ENCODE data around the gene C11orf71.
A peak's percentile ranks its signal among the peaks of the same experiment; 100 is the strongest.

Gene C11orf71

DNA sequence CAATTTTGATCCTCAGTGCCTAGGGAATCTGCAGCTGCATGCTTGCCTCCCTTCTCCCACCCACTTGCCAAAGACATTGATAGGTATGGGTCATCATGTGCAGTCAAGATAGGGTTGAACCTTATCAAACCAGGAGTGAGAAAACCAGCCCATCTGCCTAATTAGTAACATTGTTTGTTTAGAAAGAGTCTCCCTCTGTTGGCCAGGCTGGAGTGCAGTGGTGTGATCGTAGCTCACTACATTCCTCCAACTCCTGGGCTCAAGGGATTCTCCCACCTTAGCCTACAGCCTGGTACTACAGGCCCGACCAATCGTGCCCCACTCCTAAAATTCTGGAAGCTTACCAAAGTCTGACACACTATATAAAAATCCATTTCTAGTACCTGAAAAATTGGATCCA, 4.6 kb downstream of the C11orf71 start:
- Histone ChIP-seq H3F3A (ENCODE audit: insufficient read depth, low read length) (peaks cover 6% of the 10 kb centered on the region), H3K36me3 (replicated peaks; ENCODE audit: insufficient read depth, low read length) (no peaks in the 10 kb centered on the region), H2AFZ (ENCODE audit: low read length) (no peak overlapping the region), H3K27me3 (replicated peaks; ENCODE audit: insufficient read depth, low read length) (no peaks in the 10 kb centered on the region), H3K4me1 (ENCODE audit: low read length) (peaks cover 6% of the 10 kb centered on the region; the same call in 1 of the 2 replicates), H3K9me3 (replicated peaks; ENCODE audit: insufficient read depth, low read length) (no peaks in the 10 kb centered on the region), H3K27ac (ENCODE audit: low read length) (no peak overlapping the region), H3K4me3 (ENCODE audit: low read length) (no peak overlapping the region), H3K4me2 (ENCODE audit: low read depth, low read length) (no peak overlapping the region), H3K79me2 (ENCODE audit: low read length) (peaks cover 13% of the 10 kb centered on the region), H3K9ac (ENCODE audit: low read length) (no peak overlapping the region), H4K20me1 (ENCODE audit: insufficient read depth, low read length) (no peaks in the 10 kb centered on the region), H3K9me2 (replicated peaks; ENCODE audit: insufficient read depth, low read length) (no peaks in the 10 kb centered on the region)
- DNase-seq = peak; percentile 31
- TF ChIP-seq CTCF (IDR thresholded peaks at IDR 0.05; ENCODE audit: low read length) (peak; percentile 45), EZH2 (optimal IDR thresholded peaks at IDR 0.05; ENCODE audit: low read depth, low read length) (no peak), EZH2phosphoT487 (IDR thresholded peaks at IDR 0.05; ENCODE audit: low read length) (no peak)

DNA sequence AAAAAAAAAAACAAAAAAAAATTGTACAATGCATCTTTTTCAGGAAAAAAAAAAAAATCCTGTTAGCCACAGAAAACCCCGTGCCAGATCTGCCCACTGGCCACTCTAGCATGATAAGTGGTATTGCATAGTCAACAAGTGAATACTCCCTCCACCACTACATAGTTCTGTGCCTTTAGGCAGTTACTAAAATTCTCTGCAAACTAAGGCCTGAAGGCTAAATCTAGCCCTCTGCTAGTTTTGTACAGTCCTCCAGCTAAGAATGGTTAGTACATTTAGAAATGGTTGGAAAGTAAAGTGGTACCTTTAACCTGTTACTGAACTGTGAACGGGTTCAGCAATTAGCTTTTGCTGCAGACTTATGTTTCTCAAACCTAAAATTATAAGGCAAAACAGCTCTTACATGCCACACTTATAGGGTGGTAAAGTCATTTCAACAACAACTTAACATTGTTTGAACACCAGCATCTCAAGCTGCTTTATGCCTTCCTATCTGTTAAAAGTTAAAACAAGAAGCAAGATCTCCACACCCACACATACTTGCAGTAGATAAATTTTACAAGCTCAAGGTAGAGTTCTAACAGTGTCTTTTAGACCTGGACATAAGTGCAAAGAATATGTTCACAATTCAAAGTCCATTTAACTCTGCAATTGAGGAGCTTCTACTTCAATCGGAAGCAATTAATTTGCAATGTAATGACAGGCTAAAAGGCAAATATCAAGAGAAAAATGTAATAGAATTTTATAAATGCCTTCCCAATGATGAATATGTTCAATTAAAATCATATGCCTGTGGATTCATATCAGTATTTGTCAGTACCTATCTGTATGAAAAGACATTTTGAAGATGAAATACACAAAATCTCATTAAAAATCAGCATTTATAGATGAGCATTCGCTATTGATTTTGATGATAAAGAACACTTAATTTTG, 7.3 kb downstream of the C11orf71 start:
- H3K4me3 ChIP-seq (ENCODE audit: low read length) = no peak overlapping the region
- H3K4me2 ChIP-seq (ENCODE audit: low read depth, low read length) = no peak overlapping the region
- H4K20me1 ChIP-seq (ENCODE audit: insufficient read depth, low read length) = no peaks in the 10 kb centered on the region
- H3K79me2 ChIP-seq (ENCODE audit: low read length) = no peaks in the 10 kb centered on the region
- H3K9ac ChIP-seq (ENCODE audit: low read length) = no peak overlapping the region
- no peaks in the 10 kb centered on the region for H3K9me2 ChIP-seq (replicated peaks; ENCODE audit: insufficient read depth, low read length)
- no peaks in the 10 kb centered on the region for H3K27me3 ChIP-seq (replicated peaks; ENCODE audit: insufficient read depth, low read length)
- H3K36me3 ChIP-seq (replicated peaks; ENCODE audit: insufficient read depth, low read length) = no peaks in the 10 kb centered on the region
- TF ChIP-seq EZH2phosphoT487 (IDR thresholded peaks at IDR 0.05; ENCODE audit: low read length) = no peak
- no peak for TF ChIP-seq EZH2 (optimal IDR thresholded peaks at IDR 0.05; ENCODE audit: low read depth, low read length)
- TF ChIP-seq CTCF (IDR thresholded peaks at IDR 0.05; ENCODE audit: low read length) = no peak
- DNase-seq = no peak
- H3K9me3 ChIP-seq (replicated peaks; ENCODE audit: insufficient read depth, low read length) = no peaks in the 10 kb centered on the region
- H3K4me1 ChIP-seq (ENCODE audit: low read length) = no peaks in the 10 kb centered on the region
- H3F3A ChIP-seq (ENCODE audit: insufficient read depth, low read length) = peaks cover 5% of the 10 kb centered on the region; the same call in 1 of the 2 replicates
- H3K27ac ChIP-seq (ENCODE audit: low read length) = no peak overlapping the region
- no peak overlapping the region for H2AFZ ChIP-seq (ENCODE audit: low read length)

- no peak overlapping the region for H3K27ac ChIP-seq (ENCODE audit: low read length)
- H3K9me3 ChIP-seq (replicated peaks; ENCODE audit: insufficient read depth, low read length) = no peaks in the 10 kb centered on the region
- no peaks in the 10 kb centered on the region for H3F3A ChIP-seq (ENCODE audit: insufficient read depth, low read length)
- no peak overlapping the region for H2AFZ ChIP-seq (ENCODE audit: low read length)
- no peak for DNase-seq
- H3K4me2 ChIP-seq (ENCODE audit: low read depth, low read length) = no peak overlapping the region
- no peaks in the 10 kb centered on the region for H3K27me3 ChIP-seq (replicated peaks; ENCODE audit: insufficient read depth, low read length)
- TF ChIP-seq CTCF (IDR thresholded peaks at IDR 0.05; ENCODE audit: low read length) (no peak), EZH2phosphoT487 (IDR thresholded peaks at IDR 0.05; ENCODE audit: low read length) (no peak), EZH2 (optimal IDR thresholded peaks at IDR 0.05; ENCODE audit: low read depth, low read length) (no peak)
- H3K9me2 ChIP-seq (replicated peaks; ENCODE audit: insufficient read depth, low read length) = no peaks in the 10 kb centered on the region
- no peaks in the 10 kb centered on the region for H3K36me3 ChIP-seq (replicated peaks; ENCODE audit: insufficient read depth, low read length)
- H3K4me3 ChIP-seq (ENCODE audit: low read length) = no peak overlapping the region
- H3K9ac ChIP-seq (ENCODE audit: low read length) = no peak overlapping the region
- no peaks in the 10 kb centered on the region for H4K20me1 ChIP-seq (ENCODE audit: insufficient read depth, low read length)
- H3K4me1 ChIP-seq (ENCODE audit: low read length) = no peaks in the 10 kb centered on the region
- H3K79me2 ChIP-seq (ENCODE audit: low read length) = no peaks in the 10 kb centered on the region
Measured at GRCh38 chr11:114386545-114386944, 13.8 kb downstream of the C11orf71 start.

All from MM.1S (cell line).